Keratinocyte (primary cell): ENCODE data around the gene FAM120A.

ENCODE experiments used
- EZH2 ChIP-seq: IDR thresholded peaks from one replicate; pipeline ENCODE4 v1.6.1; 2012; ENCODE audit warnings: inconsistent platforms, mild to moderate bottlenecking, low read length, moderate library complexity
- TF ChIP-seq, protein P1 (sequence below), 3 experiments: IDR thresholded peaks in 1 of 3; conservative IDR thresholded peaks in 1 of 3; optimal IDR thresholded peaks in 1 of 3; 2 replicates in 2 of 3; 3 replicates in 1 of 3; pipeline versions ENCODE3 to v1.5.1; 2011; ENCODE audit warnings: low read length in 3 of 3, mild to moderate bottlenecking in 3 of 3, moderate library complexity in 2 of 3, control low read depth in 1 of 3, inconsistent platforms in 1 of 3; ENCODE audit not compliant: insufficient read depth in 2 of 3; ENCODE audit errors: extremely low read depth in 1 of 3

DNA sequence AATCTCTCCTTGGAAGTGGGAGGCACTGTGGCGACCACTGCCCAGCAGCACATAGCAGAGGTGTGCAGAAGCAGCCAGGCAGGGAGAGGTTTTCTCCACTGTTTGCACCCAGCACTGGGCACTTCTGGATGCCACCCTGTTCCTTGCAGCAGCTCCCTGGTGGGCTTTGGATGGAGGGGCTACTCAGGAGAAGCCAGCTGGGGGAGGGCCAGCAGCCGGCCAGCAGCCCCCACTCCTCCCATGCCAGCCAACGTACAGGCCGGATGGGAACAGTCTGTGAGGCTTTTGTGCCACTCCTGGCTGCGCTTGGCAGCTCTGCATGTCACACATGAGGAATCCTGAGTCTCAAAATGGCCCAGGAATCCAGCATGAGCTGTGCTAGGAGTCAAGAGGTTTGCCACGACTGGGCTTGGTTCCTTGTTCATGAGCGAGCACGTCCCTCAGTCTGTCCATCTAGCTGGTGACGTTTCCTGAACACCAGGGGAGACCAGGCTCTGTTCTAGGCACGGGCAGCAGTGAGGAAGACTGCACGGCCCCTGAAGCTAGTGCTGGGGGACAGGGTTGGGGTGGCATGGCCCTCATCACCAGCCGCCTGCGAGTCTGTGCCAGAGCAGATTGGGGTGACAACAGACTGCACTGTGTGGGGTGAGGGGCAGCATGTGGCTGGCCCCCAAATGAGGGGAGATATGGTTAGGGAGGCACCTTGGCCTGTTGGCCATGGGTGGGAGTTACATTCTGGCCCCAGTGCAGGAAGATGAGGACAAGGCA, 135.0 kb downstream of the FAM120A start:
- TF ChIP-seq, protein P1, sequence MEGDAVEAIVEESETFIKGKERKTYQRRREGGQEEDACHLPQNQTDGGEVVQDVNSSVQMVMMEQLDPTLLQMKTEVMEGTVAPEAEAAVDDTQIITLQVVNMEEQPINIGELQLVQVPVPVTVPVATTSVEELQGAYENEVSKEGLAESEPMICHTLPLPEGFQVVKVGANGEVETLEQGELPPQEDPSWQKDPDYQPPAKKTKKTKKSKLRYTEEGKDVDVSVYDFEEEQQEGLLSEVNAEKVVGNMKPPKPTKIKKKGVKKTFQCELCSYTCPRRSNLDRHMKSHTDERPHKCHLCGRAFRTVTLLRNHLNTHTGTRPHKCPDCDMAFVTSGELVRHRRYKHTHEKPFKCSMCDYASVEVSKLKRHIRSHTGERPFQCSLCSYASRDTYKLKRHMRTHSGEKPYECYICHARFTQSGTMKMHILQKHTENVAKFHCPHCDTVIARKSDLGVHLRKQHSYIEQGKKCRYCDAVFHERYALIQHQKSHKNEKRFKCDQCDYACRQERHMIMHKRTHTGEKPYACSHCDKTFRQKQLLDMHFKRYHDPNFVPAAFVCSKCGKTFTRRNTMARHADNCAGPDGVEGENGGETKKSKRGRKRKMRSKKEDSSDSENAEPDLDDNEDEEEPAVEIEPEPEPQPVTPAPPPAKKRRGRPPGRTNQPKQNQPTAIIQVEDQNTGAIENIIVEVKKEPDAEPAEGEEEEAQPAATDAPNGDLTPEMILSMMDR (optimal IDR thresholded peaks at IDR 0.05 in 1 of 3, IDR thresholded peaks at IDR 0.05 in 1 of 3, conservative IDR thresholded peaks at IDR 0.05 in 1 of 3; ENCODE audit: extremely low read depth in 1 of 3, insufficient read depth in 2 of 3, low read length in 3 of 3) = no peak
- TF ChIP-seq EZH2 = no peak
